A673 (cell line): ENCODE measurements around the gene GGA1. TPM values are rescaled to one million over a fixed set of nuclear protein-coding genes. Genes with fewer than 3 reads are reported as not detected.

ENCODE experiments used
- BruUV-seq: library from RNA; stranded (reverse); fragments of 400-500 nt; replicated peaks from 2 replicates; lab custom pipeline; 2021; lab: Mats Ljungman, UMichigan
- CTCF ChIA-PET: fragments of 300-600 bp; sonication (Branson Sonifier 250); formaldehyde crosslinking; loops from one replicate; lab custom pipeline; 2022; ENCODE audit warnings: antibody characterized with exemption; lab: Charles Lee
- POLR2A ChIA-PET: fragments of 300-600 bp; sonication (Branson Sonifier 250); formaldehyde crosslinking; loops from one replicate; lab custom pipeline; 2022; ENCODE audit warnings: antibody characterized with exemption; ENCODE audit not compliant: low non-redundant PET; lab: Charles Lee
- DNase-seq: peaks from one replicate; pipeline ENCODE4 v3.0.0-alpha.2; 2015; ENCODE audit warnings: low spot score
- H3K27ac ChIP-seq: fragments of 200-600 bp; sonication (generic); 2 replicates; pipeline ENCODE4 v1.5.1; 2016; ENCODE audit warnings: mixed run types, low read depth, mild to moderate bottlenecking, mixed read lengths, antibody characterized with exemption, low read length; ENCODE audit not compliant: poor library complexity, severe bottlenecking
- H3K27me3 ChIP-seq: fragments of 200-600 bp; sonication (generic); replicated peaks from 2 replicates; pipeline ENCODE4 v1.6.1; 2017; ENCODE audit warnings: mixed run types, low read depth, mild to moderate bottlenecking, mixed read lengths, antibody characterized with exemption, low read length; ENCODE audit not compliant: insufficient read depth, poor library complexity
- H3K36me3 ChIP-seq: fragments of 200-600 bp; sonication (generic); 2 replicates; pipeline ENCODE4 v1.6.1; 2016; ENCODE audit warnings: mixed run types, mild to moderate bottlenecking, mixed read lengths, antibody characterized with exemption, low read length; ENCODE audit not compliant: insufficient read depth, poor library complexity, severe bottlenecking
- H3K4me1 ChIP-seq: fragments of 200-600 bp; sonication (generic); 2 replicates; pipeline ENCODE4 v1.6.1; 2017; ENCODE audit warnings: mixed run types, mild to moderate bottlenecking, mixed read lengths, antibody characterized with exemption, low read length; ENCODE audit not compliant: insufficient read depth, poor library complexity, severe bottlenecking
- H3K4me3 ChIP-seq: fragments of 200-600 bp; sonication (generic); 2 replicates; pipeline ENCODE4 v1.5.1; 2016; ENCODE audit warnings: low read depth, mixed run types, mild to moderate bottlenecking, mixed read lengths, low read length; ENCODE audit not compliant: poor library complexity, severe bottlenecking
- H3K9me3 ChIP-seq: fragments of 200-600 bp; sonication (generic); 2 replicates; pipeline ENCODE4 v1.6.1; 2016; ENCODE audit warnings: mixed run types, low read depth, mild to moderate bottlenecking, mixed read lengths, antibody characterized with exemption, low read length; ENCODE audit not compliant: poor library complexity, severe bottlenecking
- EZH2 ChIP-seq: fragments of 200-600 bp; sonication (generic); IDR thresholded peaks from 2 replicates; pipeline ENCODE4 v1.6.1; 2017; ENCODE audit warnings: borderline replicate concordance, low read depth, mild to moderate bottlenecking, mixed read lengths, antibody characterized with exemption, low read length; ENCODE audit not compliant: poor library complexity, severe bottlenecking
- intact Hi-C: fragments of 100-400 bp; cut with micrococcal nuclease; formaldehyde crosslinking; loops from one replicate; pipeline ENCODE4 v1.10.0; 2022; ENCODE audit not compliant: unreplicated experiment
- total RNA-seq: library from RNA; stranded (reverse); gene quantifications from 2 replicates; pipeline ENCODE4 v1.2.3, GENCODE V29; 2021
- TF ChIP-seq, protein P1 (sequence below): fragments of 300-800, 200-600 bp; sonication (generic); conservative IDR thresholded peaks from 2 replicates; pipeline ENCODE4 v1.5.1; 2017; ENCODE audit warnings: low read depth, mild to moderate bottlenecking, antibody characterized with exemption, low read length, moderate library complexity, mixed read lengths

The GGA1 gene
- total RNA-seq, 1 experiment from 2014 or later, result 74.6 TPM

DNA sequence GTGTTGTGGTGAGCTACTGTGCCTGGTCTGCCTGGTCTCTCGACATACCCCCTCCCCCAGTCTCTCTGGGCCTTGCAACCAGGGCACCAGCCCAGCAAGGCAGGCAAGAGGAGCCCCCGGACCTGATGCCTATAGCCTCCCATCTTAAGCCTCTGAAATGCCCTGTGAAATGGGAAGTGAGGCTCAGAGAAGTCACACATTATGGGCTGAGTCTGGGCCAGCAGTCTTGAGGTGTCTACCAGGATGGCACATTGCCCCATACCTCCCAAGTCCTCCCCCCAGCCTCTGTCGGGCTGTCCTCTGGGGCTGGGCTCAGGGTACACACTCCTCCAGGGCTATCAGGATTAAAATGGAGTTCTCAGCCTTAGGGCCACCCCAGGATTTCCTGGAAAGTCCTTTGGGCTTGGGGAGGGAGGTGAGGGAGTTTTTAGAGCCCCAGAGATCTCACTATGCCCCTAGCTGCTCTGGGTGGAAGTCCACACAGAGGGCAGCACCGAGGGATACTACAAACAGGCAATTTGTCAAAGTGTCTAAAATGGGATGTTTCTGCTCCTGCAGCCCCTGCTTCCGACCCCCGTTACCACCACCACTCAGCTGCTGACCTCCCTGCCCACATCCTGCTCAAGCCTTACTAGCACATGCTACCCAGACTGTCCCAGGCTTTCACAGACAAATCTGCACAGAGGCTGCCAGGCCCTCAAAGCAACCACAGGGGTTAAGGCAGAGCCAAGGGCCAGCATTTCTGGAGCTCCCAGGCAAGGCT lies 27.7 kb downstream of the GGA1 start:
- Histone ChIP-seq H3K27me3 (no peaks in the 10 kb centered on the region), H3K9me3 (no peaks in the 10 kb centered on the region), H3K27ac (no peak overlapping the region), H3K4me3 (no peak overlapping the region), H3K4me1 (peaks cover 34% of the 10 kb centered on the region), H3K36me3 (no peaks in the 10 kb centered on the region)
- intact Hi-C loops, result no loop called here
- peak; percentile 58 for DNase-seq
- no TSS peak for BruUV-seq
- POLR2A ChIA-PET, result interaction anchor here (1.1 kb wide), 1 partner anchor 22 kb away, joined by 3 read pairs; the partner anchor contains the start of gene PDXP
- no peak for TF ChIP-seq EZH2
- TF ChIP-seq, protein P1, sequence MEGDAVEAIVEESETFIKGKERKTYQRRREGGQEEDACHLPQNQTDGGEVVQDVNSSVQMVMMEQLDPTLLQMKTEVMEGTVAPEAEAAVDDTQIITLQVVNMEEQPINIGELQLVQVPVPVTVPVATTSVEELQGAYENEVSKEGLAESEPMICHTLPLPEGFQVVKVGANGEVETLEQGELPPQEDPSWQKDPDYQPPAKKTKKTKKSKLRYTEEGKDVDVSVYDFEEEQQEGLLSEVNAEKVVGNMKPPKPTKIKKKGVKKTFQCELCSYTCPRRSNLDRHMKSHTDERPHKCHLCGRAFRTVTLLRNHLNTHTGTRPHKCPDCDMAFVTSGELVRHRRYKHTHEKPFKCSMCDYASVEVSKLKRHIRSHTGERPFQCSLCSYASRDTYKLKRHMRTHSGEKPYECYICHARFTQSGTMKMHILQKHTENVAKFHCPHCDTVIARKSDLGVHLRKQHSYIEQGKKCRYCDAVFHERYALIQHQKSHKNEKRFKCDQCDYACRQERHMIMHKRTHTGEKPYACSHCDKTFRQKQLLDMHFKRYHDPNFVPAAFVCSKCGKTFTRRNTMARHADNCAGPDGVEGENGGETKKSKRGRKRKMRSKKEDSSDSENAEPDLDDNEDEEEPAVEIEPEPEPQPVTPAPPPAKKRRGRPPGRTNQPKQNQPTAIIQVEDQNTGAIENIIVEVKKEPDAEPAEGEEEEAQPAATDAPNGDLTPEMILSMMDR, result 0 out of 2 replicates have a peak, but pooled peaks have one; percentile 17
- CTCF ChIA-PET, result no interaction called here

DNA sequence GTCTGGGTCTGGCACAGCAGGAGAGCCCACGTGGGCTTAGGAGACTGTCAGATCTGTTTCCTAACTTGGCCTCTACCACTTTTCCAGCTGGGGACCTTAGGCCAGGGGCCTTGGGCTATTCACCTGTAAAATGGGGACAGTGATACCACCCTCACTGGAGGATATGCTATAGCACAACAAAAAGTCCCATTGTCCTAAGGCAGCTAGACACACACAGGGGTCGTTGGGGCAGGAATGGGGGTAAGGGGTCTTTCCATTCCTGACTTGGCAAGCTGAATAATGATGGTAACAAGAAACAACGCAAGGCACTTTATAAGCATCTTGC lies 28.3 kb downstream of the GGA1 start:
- no peaks in the 10 kb centered on the region for H3K27me3 ChIP-seq
- no TSS peak for BruUV-seq
- no peak overlapping the region for H3K27ac ChIP-seq
- POLR2A ChIA-PET, result interaction anchor here (1.1 kb wide), 1 partner anchor 21 kb away, joined by 3 read pairs; the partner anchor contains the start of gene PDXP
- H3K4me3 ChIP-seq, result no peak overlapping the region
- CTCF ChIA-PET, result no interaction called here
- intact Hi-C loops, result no loop called here
- H3K9me3 ChIP-seq, result no peaks in the 10 kb centered on the region
- no peak for DNase-seq
- peaks cover 34% of the 10 kb centered on the region for H3K4me1 ChIP-seq
- TF ChIP-seq, protein P1, result no peak
- TF ChIP-seq EZH2, result no peak
- H3K36me3 ChIP-seq, result no peaks in the 10 kb centered on the region

DNA sequence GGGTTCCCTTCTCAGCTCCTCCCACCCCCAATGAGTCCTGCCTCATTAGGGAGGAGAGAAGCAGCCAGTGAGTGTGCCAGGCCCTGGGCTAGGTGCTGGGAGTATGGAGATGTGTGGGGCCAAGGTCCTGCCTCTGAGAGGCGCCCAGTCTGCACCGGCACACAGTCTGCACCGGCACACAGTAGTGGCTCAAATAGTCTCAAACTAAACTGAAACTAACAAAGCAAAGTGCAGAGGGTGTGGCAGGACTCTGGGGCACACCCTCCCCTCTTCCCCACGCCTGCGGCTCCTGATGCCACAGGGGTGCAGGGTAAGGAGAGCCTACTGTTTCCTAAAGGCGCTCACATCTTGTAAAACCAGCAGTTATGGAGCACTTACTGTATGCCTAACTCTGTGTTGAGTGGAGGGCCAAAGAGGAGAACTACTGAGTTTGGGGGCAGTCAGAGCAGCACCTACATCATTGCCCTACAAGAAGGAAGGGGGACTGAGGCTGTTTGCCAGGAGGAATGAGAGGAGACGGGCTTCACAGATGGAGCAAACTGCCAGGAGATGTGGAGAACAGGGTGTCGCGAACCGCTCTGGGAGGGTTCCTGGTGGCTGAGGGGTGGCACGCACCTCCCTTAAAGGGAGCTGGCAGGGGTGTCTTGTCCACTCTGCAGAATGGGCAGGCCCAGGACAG lies 29.9 kb downstream of the GGA1 start:
- no TSS peak for BruUV-seq
- no peaks in the 10 kb centered on the region for H3K36me3 ChIP-seq
- intact Hi-C loops, result no loop called here
- H3K9me3 ChIP-seq, result no peaks in the 10 kb centered on the region
- ChIA-PET CTCF (no interaction called here), POLR2A (no interaction called here)
- DNase-seq, result no peak
- no peak overlapping the region for H3K27ac ChIP-seq
- H3K4me1 ChIP-seq, result peaks cover 30% of the 10 kb centered on the region
- TF ChIP-seq, protein P1, result no peak
- TF ChIP-seq EZH2, result no peak
- peak overlapping the region; percentile 59 for H3K4me3 ChIP-seq
- H3K27me3 ChIP-seq, result no peaks in the 10 kb centered on the region
